HG02678 (cell line): Measurements from ENCODE around the gene ATP6V1E1.

ENCODE experiments used
- ATAC-seq: cut with Tn5 transposase; IDR thresholded peaks from one replicate; pipeline ENCODE4 v1.9.1; 2021; ENCODE audit warnings: mild to moderate bottlenecking, moderate library complexity; ENCODE audit not compliant: unreplicated experiment

ATP6V1E1 gene

GRCh38 chr22:17634696-17635095, 6.1 kb upstream of the ATP6V1E1 start:
- no peak for ATAC-seq

- ATAC-seq, result no peak
Measured at GRCh38 chr22:17633998-17634323, 5.4 kb upstream of the ATP6V1E1 start.

GRCh38 chr22:17633217-17633997, 4.9 kb upstream of the ATP6V1E1 start:
- ATAC-seq, result no peak

- no peak for ATAC-seq
Measured at GRCh38 chr22:17631076-17631565, 2.6 kb upstream of the ATP6V1E1 start.

GRCh38 chr22:17629641-17630040, 1.1 kb upstream of the ATP6V1E1 start:
- no peak for ATAC-seq

- no peak for ATAC-seq
Measured at GRCh38 chr22:17629173-17629489, 582 bp upstream of the ATP6V1E1 start.

GRCh38 chr22:17627961-17628405, 566 bp downstream of the ATP6V1E1 start:
- ATAC-seq, result no peak

GRCh38 chr22:17613280-17613679, 15.3 kb downstream of the ATP6V1E1 start:
- ATAC-seq, result no peak

GRCh38 chr22:17612057-17612456, 16.5 kb downstream of the ATP6V1E1 start:
- ATAC-seq, result no peak

- no peak for ATAC-seq
Measured at GRCh38 chr22:17607891-17608521, 20.5 kb downstream of the ATP6V1E1 start.

GRCh38 chr22:17606496-17606895, 22.1 kb downstream of the ATP6V1E1 start:
- no peak for ATAC-seq

GRCh38 chr22:17603668-17604067, 24.9 kb downstream of the ATP6V1E1 start:
- ATAC-seq, result no peak

- ATAC-seq, result no peak
Measured at GRCh38 chr22:17601031-17601430, 27.5 kb downstream of the ATP6V1E1 start.

GRCh38 chr22:17598318-17598717, 30.2 kb downstream of the ATP6V1E1 start:
- no peak for ATAC-seq

GRCh38 chr22:17597217-17597616, 31.3 kb downstream of the ATP6V1E1 start:
- no peak for ATAC-seq

GRCh38 chr22:17596226-17596625, 32.3 kb downstream of the ATP6V1E1 start:
- no peak for ATAC-seq

- no peak for ATAC-seq
Measured at GRCh38 chr22:17592201-17592600, 36.3 kb downstream of the ATP6V1E1 start.

- no peak for ATAC-seq
Measured at GRCh38 chr22:17590586-17590985, 38.0 kb downstream of the ATP6V1E1 start.

- no peak for ATAC-seq
Measured at GRCh38 chr22:17589810-17590375, 38.7 kb downstream of the ATP6V1E1 start.

- no peak for ATAC-seq
Measured at GRCh38 chr22:17588606-17589005, 39.9 kb downstream of the ATP6V1E1 start.

- ATAC-seq, result no peak
Measured at GRCh38 chr22:17587629-17588028, 40.9 kb downstream of the ATP6V1E1 start.

GRCh38 chr22:17586831-17587440, 41.6 kb downstream of the ATP6V1E1 start:
- ATAC-seq, result no peak
